PC-9 (cell line): ENCODE results near the gene NEK7.

Experiments used
- EZH2 ChIP-seq: fragments of 200-600 bp; sonication (generic); IDR thresholded peaks from 2 replicates; pipeline ENCODE4 v1.8.0; 2017; ENCODE audit warnings: antibody characterized with exemption, low read depth
- TF ChIP-seq, protein P1 (sequence below): fragments of 200-600 bp; sonication (generic); conservative IDR thresholded peaks from 2 replicates; pipeline ENCODE4 v1.6.1; 2017; ENCODE audit warnings: mixed run types, antibody characterized with exemption, mild to moderate bottlenecking, moderate library complexity

GRCh38 chr1:198270273-198270828, 113.6 kb downstream of the NEK7 start:
- TF ChIP-seq, protein P1, sequence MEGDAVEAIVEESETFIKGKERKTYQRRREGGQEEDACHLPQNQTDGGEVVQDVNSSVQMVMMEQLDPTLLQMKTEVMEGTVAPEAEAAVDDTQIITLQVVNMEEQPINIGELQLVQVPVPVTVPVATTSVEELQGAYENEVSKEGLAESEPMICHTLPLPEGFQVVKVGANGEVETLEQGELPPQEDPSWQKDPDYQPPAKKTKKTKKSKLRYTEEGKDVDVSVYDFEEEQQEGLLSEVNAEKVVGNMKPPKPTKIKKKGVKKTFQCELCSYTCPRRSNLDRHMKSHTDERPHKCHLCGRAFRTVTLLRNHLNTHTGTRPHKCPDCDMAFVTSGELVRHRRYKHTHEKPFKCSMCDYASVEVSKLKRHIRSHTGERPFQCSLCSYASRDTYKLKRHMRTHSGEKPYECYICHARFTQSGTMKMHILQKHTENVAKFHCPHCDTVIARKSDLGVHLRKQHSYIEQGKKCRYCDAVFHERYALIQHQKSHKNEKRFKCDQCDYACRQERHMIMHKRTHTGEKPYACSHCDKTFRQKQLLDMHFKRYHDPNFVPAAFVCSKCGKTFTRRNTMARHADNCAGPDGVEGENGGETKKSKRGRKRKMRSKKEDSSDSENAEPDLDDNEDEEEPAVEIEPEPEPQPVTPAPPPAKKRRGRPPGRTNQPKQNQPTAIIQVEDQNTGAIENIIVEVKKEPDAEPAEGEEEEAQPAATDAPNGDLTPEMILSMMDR = no peak
- no peak for TF ChIP-seq EZH2
